ENCODE data around the gene SPRY4.
"Not testable (repeated sequence)": the region's sequence is repeated elsewhere in the genome, so short reads cannot be mapped to it uniquely, and the experiment has no call there.

The SPRY4 gene

DNA sequence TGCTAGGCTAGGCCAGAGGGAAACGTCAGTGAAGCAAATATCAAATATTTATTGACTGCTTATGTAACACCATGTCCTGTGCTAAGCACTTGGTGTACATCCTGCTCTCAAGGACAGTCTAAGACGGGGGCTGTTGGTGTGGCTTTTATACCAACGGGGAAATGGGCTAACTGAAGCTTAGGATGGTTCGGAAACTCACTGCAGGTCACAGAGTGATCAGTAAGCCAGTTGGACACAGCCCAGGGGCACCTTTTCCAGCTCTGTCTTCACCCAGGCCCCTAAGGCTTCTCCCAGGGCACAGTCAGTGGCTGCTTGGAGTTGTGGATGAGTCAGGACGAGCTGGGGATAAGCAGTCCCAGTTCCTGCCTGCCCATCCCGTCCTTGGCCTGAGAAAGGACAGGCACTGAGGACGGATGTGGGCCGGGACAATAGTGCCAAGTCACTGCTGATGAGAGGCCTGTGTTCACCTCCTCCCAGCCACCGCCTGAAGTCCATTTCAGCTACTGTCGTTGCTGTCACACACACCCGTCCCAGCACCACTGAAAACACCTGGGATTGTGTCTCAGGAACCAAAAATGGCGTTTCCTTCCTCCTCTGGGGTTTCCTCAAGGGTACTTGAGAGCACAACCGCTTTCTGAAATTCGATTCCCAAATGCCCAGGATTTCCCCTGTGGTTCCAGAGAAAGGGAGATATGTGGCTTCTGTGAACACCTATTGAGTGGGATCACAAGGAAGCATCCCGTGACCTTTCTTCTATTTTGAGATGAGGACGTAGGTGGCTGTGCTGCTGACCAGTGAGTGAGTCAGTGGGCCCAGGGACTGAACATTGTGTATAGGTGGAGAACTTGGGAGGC, 17.5 kb upstream of the SPRY4 start:
- no peak for DNase-seq
- intact Hi-C loops (cut with DNase I): no loop called here

DNA sequence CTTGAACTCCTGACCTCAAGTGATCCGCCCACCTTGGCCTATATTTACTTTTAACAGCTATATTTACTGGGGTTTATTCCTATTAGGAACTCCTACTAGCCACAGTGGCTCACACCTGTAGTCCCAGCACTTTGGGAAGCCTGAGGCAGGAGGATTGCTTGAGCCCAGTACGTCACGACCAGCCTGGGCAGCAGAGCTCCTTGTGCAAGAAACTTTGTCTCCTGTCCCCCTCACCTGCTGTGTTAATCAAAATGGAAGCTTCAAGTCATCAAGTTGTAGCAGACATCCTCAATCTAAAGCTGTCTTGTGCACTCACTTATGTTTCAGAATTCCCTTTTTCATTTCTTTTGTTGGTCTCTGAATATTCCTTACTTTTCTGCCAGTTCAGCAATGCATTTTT, 15.0 kb upstream of the SPRY4 start:
- no peak for DNase-seq
- intact Hi-C loops (cut with DNase I): no loop called here

GRCh38 chr5:142334538-142334937, 9.7 kb upstream of the SPRY4 start:
- DNase-seq: no peak
- intact Hi-C loops (cut with DNase I): no loop called here

DNA sequence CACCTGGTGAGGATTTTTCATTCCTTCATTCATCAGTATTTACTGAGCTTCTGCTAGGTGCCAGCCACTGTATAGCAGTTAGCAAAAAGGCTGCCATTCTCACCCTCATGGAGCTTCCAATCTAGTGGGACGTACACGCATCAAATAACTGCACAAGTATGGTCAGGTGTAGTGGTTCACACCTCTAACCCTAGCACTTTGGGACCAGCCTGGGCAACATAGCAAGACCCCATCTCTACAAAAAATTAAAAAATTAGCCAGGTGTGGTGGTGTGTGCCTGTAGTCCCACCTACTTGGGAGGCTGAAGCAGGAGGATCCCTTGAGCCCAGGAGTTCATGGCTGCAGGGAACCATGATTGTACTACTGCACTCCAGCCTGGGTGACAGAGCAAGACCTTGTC, 8.9 kb upstream of the SPRY4 start:
- DNase-seq; intact Hi-C loops (cut with DNase I): not testable (repeated sequence)

GRCh38 chr5:142330444-142330843, 5.6 kb upstream of the SPRY4 start:
- intact Hi-C loops (cut with DNase I): no loop called here
- no peak for DNase-seq

DNA sequence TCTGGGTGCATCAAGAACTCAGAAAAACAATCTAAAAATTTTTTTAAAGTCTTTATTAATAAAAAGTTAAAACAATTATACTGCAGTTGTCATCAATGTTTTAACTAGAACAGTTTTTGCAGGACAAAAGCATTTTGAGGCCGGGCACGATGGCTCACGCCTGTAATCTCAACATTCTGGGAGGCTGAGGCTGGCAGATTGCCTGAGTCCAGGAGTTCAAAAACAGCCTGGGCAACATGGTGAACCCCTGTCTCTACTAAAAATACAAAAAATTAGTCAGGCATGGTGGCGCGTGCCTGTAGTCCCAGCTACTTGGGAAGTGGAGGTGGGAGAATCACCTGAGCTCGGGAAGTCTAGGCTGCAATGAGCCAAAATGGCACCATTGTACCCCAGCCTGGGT, 5.2 kb upstream of the SPRY4 start:
- intact Hi-C loops (cut with DNase I): no loop called here
- no peak for DNase-seq

- intact Hi-C loops (cut with DNase I): loop anchor here (10.0 kb wide), 2 partner anchors 172 to 218 kb away; no protein-coding TSS in a partner anchor
- peak in 1 of 10 donors; percentile 11 for DNase-seq
Measured at GRCh38 chr5:142327111-142327842, 2.5 kb upstream of the SPRY4 start.

GRCh38 chr5:142326480-142326938, 1.7 kb upstream of the SPRY4 start:
- DNase-seq: no peak
- intact Hi-C loops (cut with DNase I): loop anchor here (10.0 kb wide), 2 partner anchors 172 to 218 kb away; no protein-coding TSS in a partner anchor

GRCh38 chr5:142325725-142326479, 1.1 kb upstream of the SPRY4 start:
- DNase-seq: peak in 9 of 10 donors; percentile 25 to 87 (median 43)
- intact Hi-C loops (cut with DNase I): loop anchor here (10.0 kb wide), 2 partner anchors 171 to 219 kb away; no protein-coding TSS in a partner anchor

- DNase-seq: peak in 7 of 10 donors; percentile 16 to 85 (median 35)
- intact Hi-C loops (cut with DNase I): loop anchor here (10.0 kb wide), 2 partner anchors 170 to 220 kb away; no protein-coding TSS in a partner anchor
Measured at GRCh38 chr5:142324136-142324870, 518 bp downstream of the SPRY4 start.

- intact Hi-C loops (cut with DNase I): loop anchor here (10.0 kb wide), 2 partner anchors 169 to 221 kb away; no protein-coding TSS in a partner anchor
- DNase-seq: peak in 1 of 10 donors; percentile 83
Measured at GRCh38 chr5:142323480-142324135, 1.2 kb downstream of the SPRY4 start.

GRCh38 chr5:142322747-142323479, 1.9 kb downstream of the SPRY4 start:
- DNase-seq: peak in 2 of 10 donors; percentile 23 to 75
- intact Hi-C loops (cut with DNase I): loop anchor here (10.0 kb wide), 2 partner anchors 168 to 222 kb away; no protein-coding TSS in a partner anchor

- intact Hi-C loops (cut with DNase I): loop anchor here (10.0 kb wide), 2 partner anchors 168 to 222 kb away; no protein-coding TSS in a partner anchor
Measured at GRCh38 chr5:142322403-142322746, 2.4 kb downstream of the SPRY4 start.

DNA sequence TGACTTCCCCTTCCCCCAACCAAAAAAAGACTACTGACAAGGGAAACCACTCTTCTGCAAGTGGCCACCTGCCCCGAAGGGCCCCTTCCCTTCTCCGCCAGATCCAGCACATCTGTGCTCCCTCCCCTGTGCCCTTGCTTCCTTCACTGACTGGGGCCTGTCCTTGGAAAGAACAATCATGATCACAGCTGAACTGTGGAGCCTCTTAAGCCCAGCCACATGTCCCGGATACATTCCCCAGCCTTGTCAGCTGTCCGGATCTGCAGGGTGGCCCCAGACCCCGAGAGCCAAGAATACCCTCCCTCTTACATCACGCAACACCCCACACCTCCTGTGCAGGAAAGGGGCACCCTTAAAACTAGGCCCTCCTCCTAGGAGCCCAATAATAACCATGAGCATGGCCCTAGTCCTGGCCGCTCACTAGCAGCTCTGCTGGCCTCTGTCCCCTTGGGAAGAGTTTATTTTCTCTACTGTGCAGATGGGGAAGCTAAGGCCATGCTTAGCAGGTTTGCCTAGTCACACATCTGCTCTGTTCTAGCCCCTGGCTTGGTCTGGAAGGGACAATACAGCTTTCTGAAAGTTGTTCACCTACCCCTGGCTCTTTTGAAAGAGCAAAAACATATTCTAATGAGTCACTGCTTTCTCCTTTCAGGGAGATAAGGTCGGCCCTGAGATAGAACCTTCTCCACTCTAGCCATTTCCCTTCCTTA, 3.8 kb downstream of the SPRY4 start:
- intact Hi-C loops (cut with DNase I): loop anchor here (10.0 kb wide), 2 partner anchors 166 to 224 kb away; no protein-coding TSS in a partner anchor
- no peak for DNase-seq

More at GRCh38 chr5:142322403-142322746, 2.4 kb downstream of the SPRY4 start:
- DNase-seq: no peak

DNA sequence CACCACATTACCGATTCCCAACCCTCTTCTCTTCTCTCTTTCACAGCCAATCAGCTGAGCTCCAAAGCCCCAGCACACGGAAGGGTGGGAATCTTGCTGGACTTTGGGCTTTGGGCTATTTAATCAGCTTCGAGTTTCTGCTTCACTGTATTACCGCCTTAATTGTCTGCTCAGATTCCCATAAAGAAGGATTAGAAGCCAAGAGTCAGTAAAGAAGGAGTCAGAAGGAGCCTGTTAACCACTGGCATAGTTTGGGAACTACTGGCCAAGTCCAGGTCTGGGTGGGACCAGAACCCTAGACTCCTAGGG, 4.4 kb downstream of the SPRY4 start:
- no peak for DNase-seq
- intact Hi-C loops (cut with DNase I): loop anchor here (10.0 kb wide), 2 partner anchors 166 to 224 kb away; no protein-coding TSS in a partner anchor

DNA sequence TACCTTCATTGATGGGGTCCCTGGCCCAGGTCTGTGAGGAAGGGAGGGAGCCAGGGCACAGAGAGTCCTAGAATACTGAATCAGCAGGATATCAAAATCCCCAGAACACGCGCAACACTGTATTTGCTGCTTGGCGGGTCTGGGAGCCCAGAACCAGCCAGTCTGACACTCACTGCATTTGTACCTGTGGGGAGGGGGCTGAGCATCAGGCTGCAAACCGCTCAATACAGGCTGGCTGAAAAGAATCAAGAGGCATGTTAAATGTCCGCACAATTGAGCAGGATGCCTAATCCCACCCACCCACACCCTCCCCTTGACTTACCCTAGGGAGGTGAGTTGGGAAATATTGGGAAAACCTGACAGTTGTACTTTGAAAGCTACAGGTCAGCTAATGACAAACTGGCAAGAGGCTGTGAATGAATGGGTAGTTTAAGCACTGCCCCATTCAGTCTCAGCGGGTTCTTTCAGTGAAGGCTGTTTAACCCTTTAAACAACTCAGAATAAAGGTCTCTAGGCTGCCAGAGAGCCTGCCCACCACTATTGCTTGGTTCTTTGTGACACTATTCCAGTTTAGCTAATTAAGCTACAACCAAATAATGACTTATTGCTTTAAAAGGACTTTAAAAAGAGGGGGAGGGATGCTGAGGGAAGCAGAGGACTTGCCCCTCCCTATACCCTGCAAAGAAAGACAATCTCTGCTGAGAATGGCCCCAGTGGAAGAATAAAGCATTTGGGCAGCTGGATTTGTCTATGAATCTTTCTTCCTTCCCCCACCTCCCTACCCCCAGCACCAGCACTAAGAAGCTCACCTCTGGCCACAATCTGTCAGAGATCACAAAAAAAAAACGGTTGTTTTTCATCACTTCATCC, 5.0 kb downstream of the SPRY4 start:
- intact Hi-C loops (cut with DNase I): loop anchor here (10.0 kb wide), 2 partner anchors 165 to 225 kb away; no protein-coding TSS in a partner anchor
- no peak for DNase-seq

DNA sequence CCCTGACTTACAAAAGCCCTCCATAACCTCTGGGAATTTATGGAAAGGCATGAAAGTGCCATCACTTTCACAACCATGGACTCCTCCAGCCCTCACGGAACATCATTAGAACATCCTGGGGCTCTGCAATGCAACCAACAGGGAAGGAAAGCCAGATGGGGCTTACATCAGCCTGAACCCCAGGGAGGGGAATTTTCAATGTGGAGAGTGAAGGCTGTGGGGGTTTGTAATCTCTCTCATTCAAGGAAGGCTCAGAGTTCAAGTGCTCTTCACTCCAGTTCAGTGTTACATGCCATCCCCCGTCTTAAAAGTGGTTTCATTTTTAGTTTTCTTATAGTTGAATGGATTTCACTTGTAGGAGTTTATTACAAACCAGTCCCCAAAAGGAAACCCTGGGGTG, 5.7 kb downstream of the SPRY4 start:
- no peak for DNase-seq
- intact Hi-C loops (cut with DNase I): no loop called here
